Type B pancreatic cell (in vitro differentiated cells): ENCODE results near the gene PARP8. TPM values are rescaled to one million over a fixed set of nuclear protein-coding genes. Genes with fewer than 3 reads are reported as not detected.
"Not testable (repeated sequence)": the region's sequence is repeated elsewhere in the genome, so short reads cannot be mapped to it uniquely, and the experiment has no call there.

Experiments used
- DNase-seq: peaks from one replicate; pipeline ENCODE4 v3.0.0; 2021; ENCODE audit warnings: mixed read lengths; ENCODE audit not compliant: unreplicated experiment; ENCODE audit errors: extremely low spot score
- H3K27ac Mint-ChIP-seq: 2 replicates; pipeline ENCODE4 v1.8.0; 2021; ENCODE audit warnings: mild to moderate bottlenecking, mixed read lengths
- H3K27me3 Mint-ChIP-seq: 2 replicates; pipeline ENCODE4 v1.8.0; 2021; ENCODE audit warnings: mixed read lengths
- H3K36me3 Mint-ChIP-seq: 2 replicates; pipeline ENCODE4 v1.8.0; 2021; ENCODE audit warnings: mixed read lengths
- H3K4me1 Mint-ChIP-seq: one replicate; pipeline ENCODE4 v1.8.0; 2021; ENCODE audit warnings: mixed read lengths; ENCODE audit not compliant: unreplicated experiment
- H3K4me3 Mint-ChIP-seq: 2 replicates; pipeline ENCODE4 v1.8.0; 2021; ENCODE audit warnings: mild to moderate bottlenecking, mixed read lengths
- H3K9me3 Mint-ChIP-seq: 2 replicates; pipeline ENCODE4 v1.8.0; 2021; ENCODE audit warnings: mixed read lengths
- CTCF ChIP-seq: fragments of 200-600 bp; sonication (generic); conservative IDR thresholded peaks from 2 replicates; pipeline ENCODE4 v1.5.0; 2021; ENCODE audit warnings: antibody characterized with exemption, mild to moderate bottlenecking
- total RNA-seq: library from RNA; stranded (reverse); gene quantifications from 2 replicates; pipeline ENCODE4 v1.2.1, GENCODE V29; 2021; ENCODE audit warnings: low replicate concordance

Gene PARP8
- total RNA-seq, 1 donor from 2014 or later = 19.6 TPM

GRCh38 chr5:50663636-50664035 lies 2.8 kb upstream of the PARP8 start:
- H3K4me3 Mint-ChIP-seq = no peak overlapping the region
- peaks cover 10% of the 10 kb centered on the region for H3K4me1 Mint-ChIP-seq
- H3K36me3 Mint-ChIP-seq = no peaks in the 10 kb centered on the region
- H3K27me3 Mint-ChIP-seq = peaks cover 10% of the 10 kb centered on the region
- TF ChIP-seq CTCF = no peak
- DNase-seq = no peak
- no peak overlapping the region for H3K27ac Mint-ChIP-seq
- H3K9me3 Mint-ChIP-seq = no peaks in the 10 kb centered on the region

- peaks cover 10% of the 10 kb centered on the region for H3K27me3 Mint-ChIP-seq
- TF ChIP-seq CTCF = no peak
- peaks cover 12% of the 10 kb centered on the region for H3K4me1 Mint-ChIP-seq
- H3K27ac Mint-ChIP-seq = peak overlapping the region; percentile 99
- no peaks in the 10 kb centered on the region for H3K9me3 Mint-ChIP-seq
- H3K36me3 Mint-ChIP-seq = no peaks in the 10 kb centered on the region
- DNase-seq = no peak
- H3K4me3 Mint-ChIP-seq = peak overlapping the region; percentile 96
Observed at GRCh38 chr5:50665091-50665490, 1.3 kb upstream of the PARP8 start.

GRCh38 chr5:50665761-50666202 lies 655 bp upstream of the PARP8 start:
- not testable (repeated sequence) for H3K27me3 Mint-ChIP-seq, H3K36me3 Mint-ChIP-seq, DNase-seq, H3K9me3 Mint-ChIP-seq
- Mint-ChIP-seq H3K27ac (peak overlapping the region; percentile 99), H3K4me1 (peaks cover 12% of the 10 kb centered on the region), H3K4me3 (peak overlapping the region; percentile 96)

- H3K4me1 Mint-ChIP-seq = peaks cover 12% of the 10 kb centered on the region
- H3K9me3 Mint-ChIP-seq = no peaks in the 10 kb centered on the region
- no peak for TF ChIP-seq CTCF
- DNase-seq = peak; percentile 79
- H3K27ac Mint-ChIP-seq = peak overlapping the region; percentile 99
- peaks cover 10% of the 10 kb centered on the region for H3K27me3 Mint-ChIP-seq
- H3K36me3 Mint-ChIP-seq = no peaks in the 10 kb centered on the region
- H3K4me3 Mint-ChIP-seq = peak overlapping the region; percentile 100
Observed at GRCh38 chr5:50667023-50667652, 701 bp downstream of the PARP8 start.

- Mint-ChIP-seq H3K9me3 (no peaks in the 10 kb centered on the region), H3K4me1 (peaks cover 12% of the 10 kb centered on the region), H3K4me3 (peak overlapping the region; percentile 100), H3K27ac (peak overlapping the region; percentile 99), H3K27me3 (peaks cover 10% of the 10 kb centered on the region), H3K36me3 (no peaks in the 10 kb centered on the region)
- no peak for DNase-seq
- TF ChIP-seq CTCF = no peak
Observed at GRCh38 chr5:50667653-50668595, 1.5 kb downstream of the PARP8 start.

- Mint-ChIP-seq H3K4me3 (peak overlapping the region; percentile 100), H3K4me1 (peaks cover 12% of the 10 kb centered on the region), H3K27ac (peak overlapping the region; percentile 99)
- H3K36me3 Mint-ChIP-seq, H3K9me3 Mint-ChIP-seq, H3K27me3 Mint-ChIP-seq, DNase-seq: not testable (repeated sequence)
Observed at GRCh38 chr5:50668636-50669035, 2.2 kb downstream of the PARP8 start.
